ENCODE data around the gene KCNQ1.

Gene KCNQ1

DNA sequence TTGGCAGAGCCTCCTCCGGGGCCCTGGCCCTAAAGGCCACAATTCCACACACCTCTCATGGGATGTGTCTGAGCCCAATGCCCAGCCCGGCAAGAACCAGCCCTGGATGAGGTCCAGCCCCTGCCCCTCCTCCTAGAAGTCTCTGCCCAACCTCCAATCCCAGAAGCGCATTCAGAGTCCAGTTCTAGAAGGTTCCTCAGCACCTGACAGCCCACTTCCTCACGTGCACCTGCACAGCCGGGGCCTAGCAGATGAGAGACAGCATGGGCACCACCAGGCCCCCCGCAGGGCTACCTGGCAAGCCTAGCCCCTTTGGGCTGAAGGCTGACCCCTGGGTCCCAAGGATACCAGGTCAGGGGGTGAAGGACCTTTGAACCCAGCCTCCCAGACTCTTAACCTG is 452.2 kb downstream of the KCNQ1 start:
- no peak for DNase-seq (ENCODE audit: low read depth in 2 of 2)

DNA sequence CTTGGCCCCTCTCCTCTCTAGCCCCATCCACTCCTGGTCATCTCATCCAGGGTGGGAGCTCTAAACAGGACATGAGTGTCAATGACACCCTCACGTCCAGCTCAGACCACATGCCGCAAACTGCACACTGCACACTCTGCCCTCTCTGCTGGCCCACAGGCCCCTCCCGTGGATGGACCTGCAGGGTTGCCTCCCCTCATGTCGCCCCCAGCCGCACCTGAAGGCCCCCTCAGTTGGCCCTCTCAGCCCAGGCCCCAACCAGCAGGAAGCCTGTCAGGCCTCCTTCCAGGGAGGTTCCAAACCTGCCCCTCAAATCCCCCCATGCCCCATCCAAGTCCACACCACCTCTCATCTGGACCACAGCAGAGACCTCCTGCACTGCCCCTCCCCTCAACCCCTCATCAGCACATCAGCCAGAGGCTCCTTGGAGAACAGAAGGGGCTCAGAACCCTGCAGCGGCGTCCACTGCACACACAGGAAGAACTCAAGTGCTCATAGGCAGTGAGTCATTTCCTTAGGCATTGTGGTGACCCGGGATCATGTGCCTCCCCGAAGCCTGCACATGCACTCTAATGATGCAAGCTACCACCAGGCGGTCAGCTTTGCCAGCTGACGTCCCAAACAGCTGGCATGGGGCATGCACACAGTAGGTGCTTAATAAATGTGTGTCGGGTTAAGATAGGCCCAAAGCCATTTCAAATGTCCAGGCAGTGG is 453.7 kb downstream of the KCNQ1 start:
- DNase-seq (ENCODE audit: low read depth in 2 of 2), result peak in 1 of 2 experiments; percentile 27

All from stimulated activated CD4-positive, alpha-beta T cell treated with anti-CD3 and anti-CD28 coated beads, Interleukin-12 subunit alpha, Interleukin-12 subunit beta, amount 100 ng/mL, for 24 hours (primary cell).